COLO668 (cell line): ENCODE measurements around the gene DCAF10.
"Not testable (repeated sequence)": the region's sequence is repeated elsewhere in the genome, so short reads cannot be mapped to it uniquely, and the experiment has no call there.

ENCODE experiments used
- DNase-seq: peaks from one replicate; lab custom pipeline; 2025; ENCODE audit not compliant: unreplicated experiment; lab: John Stamatoyannopoulos, UW

The DCAF10 gene

DNA sequence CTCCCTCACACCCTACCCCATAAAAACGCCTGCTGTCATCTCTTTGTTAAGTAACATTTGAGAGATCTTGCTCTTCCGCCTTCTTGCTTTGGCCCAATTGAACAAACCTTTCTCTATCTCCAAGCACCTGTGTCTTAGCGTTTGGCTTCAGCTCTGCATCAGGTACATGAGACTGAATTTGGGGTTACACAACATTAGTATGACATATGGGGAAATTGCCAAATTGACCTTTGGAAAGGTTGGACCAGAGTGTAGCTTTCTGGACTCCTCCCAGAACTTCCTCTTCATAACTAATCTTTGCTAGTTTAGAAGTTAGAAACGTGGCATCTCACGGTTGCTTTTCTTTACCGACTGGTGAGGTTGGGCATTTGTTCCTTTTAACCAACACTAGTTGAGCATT is 12.3 kb upstream of the DCAF10 start:
- DNase-seq: no peak

DNA sequence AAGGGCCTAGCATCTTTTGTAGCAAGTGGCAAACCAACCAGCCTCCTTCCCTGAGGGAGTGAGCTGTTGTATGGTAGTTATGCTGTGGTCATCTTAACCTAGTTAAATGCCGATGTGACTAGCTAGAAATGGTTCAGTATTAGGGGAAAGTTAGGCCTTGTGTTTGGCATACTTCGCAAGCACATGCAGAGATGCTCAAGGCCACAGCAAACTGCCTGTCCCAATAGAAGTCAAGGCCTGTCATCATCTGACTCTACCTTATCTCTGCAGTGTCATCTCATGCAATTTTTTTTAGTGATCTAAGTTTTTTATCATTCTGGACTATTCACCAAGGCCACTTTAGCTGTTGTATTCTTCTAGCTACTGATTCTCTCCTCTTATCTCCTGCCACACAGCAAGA is 10.5 kb upstream of the DCAF10 start:
- DNase-seq: no peak

DNA sequence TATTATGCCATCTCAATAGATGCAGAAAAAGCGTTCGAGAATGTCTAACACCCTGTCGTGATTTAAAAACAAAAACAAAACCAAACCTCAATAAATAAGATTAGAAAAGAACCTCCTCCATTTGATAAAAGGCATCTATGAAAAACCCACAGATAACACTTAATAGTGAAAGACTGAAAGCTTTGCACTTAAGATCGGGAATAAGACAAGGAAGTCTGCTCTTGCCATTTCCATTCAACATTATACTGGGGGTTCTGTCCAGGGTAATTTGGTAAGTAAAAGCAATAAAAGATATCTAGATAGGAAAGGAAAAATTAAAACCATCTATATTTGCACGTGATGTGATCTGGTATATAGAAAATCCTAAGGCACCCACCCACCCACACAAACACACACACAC is 8.5 kb upstream of the DCAF10 start:
- DNase-seq: no peak

DNA sequence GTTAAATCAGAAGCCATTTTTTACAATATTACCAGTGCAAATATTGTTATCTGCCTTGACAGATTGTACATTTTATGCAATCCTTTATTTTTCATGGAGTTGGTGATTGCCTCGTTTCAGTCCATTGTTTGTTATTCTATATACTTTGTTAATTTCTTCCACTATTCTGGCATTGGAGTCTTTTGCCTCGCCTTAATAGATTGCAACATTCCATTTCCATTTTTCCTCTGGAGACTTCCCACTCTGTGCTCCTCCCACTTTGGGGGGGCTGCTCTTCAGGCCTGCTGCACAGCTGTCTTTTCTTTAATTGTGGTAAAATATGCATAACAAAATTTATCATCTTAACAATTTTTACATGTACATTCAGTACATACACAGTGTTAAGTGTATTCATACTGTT is 4.4 kb upstream of the DCAF10 start:
- no peak for DNase-seq

DNA sequence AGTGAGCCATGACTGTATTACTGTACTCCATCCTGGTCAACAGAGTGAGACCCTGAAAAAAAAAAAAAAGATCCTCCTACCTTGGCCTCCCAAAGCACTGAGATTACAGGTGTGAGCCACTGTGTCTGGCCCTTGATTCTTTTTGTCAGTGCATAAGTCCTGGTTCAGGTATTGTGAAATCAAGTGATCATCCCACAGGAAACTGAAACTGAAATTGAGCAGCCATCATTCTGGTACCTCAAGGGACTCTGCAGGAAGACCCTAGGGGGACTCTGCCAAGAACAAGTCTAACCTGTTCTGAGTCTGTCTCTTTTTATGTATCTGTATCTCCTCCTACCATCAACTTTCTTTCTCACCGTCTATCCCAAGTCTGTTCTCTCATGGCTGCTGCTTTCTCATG is 1.9 kb upstream of the DCAF10 start:
- no peak for DNase-seq

DNA sequence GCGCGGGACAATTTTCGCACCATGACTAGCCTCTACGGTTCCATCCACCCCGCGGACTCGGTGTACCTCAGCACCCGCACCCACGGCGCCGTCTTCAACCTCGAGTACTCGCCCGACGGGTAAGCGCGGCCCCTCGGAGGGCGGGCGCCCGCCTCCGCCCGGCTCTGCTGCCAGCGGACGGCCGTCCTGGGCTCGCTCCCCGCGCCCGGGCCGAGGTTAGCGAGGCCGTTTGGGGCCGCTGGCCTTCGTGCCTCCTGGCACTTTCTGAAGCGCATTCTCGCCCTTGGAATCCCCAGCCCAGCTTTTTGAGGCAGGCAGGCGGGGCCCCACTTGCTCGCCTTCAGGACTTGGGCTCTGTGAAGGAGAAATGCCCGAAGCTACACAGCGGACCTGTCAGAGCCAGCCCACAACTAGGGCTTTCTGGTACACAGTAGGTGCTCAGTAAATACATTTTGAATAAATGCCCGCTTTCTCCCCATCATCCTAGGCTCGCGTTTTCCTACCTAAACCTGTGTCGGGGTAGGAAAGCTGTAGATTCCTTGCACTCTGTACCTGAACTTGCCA is 772 bp downstream of the DCAF10 start:
- DNase-seq: peak; percentile 63

DNA sequence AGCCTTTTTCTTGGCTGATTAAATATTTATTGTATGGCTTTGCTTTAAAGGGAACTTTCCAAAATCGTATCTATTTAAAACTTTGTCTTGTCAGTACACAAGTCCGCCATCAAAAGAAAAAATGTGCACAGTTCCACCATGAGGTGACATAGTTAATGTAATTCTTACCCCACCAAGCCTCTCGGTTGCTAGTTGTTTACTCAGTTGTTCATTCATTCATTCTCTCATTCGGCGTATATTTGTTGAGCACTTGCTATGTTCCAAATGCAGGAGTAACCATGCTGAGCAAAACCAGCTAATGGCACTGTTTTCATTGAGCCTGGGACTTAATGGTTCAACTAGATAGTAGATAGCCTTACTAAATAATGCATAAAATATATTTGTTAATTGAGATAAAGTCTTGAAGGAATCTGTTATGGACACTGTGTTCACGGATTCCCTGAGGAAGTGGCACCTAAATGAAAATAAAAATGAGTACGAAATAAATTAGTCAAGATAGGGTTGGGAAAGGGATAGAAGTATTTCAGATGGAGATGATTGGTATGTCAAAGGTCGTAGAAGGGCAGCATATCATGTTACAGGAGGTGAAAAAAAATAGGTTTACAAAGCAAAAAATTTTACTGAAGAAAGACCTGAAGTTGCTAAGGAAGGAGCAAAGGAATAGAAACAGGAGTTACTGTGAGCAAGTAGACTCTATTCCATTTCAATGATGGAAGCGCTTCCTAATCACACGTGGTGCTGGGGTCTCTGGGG is 1.5 kb downstream of the DCAF10 start:
- no peak for DNase-seq

DNA sequence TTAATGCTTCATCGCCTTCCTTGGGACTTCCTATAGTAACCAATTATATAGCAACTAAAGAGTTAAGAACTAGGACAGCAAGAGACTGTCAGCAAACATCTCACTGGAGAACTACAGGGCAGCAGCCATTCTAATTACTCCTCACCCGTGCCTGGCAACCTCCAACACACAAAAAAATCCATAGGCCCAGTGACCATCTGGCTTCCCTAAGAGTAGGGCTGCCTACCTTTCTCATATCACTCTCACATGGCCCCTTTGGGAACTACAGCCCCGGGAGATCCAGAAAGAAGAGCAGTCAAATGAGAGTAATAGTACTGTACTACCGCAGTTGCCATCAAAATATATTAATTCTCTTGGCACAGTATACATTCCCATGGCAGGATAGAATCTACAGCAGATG is 5.7 kb downstream of the DCAF10 start:
- no peak for DNase-seq

DNA sequence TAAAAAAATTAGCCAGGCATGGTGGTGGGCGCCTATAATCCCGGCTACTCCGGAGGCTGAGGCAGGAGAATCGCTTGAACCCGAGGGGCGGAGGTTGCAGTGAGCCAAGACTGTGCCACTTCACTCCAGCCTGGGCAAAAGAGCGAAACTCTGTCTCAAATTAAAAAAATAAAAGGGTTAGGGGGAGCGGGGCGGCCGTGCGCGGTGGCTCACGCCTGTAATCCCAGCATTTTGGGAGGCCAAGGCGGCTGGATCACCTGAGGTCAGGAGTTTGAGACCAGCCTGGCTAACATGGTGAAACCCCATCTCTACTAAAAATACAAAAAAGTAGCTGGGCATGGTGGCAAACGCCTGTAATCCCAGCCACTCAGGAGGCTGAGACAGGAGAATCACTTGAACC is 9.1 kb downstream of the DCAF10 start:
- DNase-seq: not testable (repeated sequence)

DNA sequence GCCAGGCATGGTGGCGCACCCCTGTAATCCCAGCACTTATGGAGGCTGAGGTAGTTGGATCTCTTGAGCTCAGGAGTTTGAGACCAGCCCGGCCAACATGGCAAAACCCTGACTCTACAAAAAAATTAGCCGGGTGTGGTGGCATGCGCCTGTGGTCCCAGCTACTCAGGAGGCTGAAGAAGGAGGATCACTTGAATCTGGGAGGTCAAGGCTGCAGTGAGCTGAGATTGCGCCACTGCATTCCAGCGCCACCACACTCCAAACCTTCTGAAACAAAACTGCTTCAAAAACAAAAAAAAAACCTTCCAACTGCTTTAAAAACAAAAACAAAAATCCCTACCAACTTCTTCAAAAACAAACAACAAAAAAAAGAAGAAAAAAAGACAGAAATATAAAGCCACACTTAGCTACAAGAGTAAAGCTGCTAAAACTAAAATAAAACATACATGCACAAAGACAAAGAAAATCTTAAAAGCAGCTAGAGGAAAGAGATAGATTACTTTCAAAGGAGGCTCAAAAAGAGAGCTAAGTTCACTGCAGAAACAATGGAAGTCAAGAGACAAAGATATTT is 11.4 kb downstream of the DCAF10 start:
- DNase-seq: no peak

DNA sequence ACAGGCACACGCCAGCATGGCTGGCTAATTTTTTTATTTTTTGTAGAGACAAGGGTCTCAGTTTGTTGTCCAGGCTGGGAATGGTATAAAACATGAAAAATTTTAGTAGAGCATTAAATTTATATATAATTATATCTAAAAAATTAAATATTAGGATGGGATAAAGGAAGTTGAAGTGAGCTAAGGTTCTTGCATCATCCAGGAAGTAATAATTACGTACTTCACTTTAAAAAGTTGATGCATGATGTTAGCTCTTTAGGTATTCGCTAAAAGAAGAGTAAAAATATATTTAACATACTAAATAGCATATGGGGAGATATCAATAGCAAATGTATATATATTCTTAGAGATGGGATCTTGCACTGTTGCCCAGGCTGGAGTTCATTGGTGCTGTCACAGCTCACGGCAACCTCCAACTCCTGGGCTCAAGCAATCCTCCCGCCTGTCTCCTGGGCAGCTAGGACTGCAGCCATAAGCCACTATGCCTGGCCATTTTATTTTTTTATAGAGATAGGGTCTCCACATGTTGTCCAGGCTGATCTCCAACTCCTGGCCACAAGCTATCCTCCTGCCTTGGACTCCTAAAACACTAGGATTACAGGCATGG is 12.3 kb downstream of the DCAF10 start:
- DNase-seq: no peak

DNA sequence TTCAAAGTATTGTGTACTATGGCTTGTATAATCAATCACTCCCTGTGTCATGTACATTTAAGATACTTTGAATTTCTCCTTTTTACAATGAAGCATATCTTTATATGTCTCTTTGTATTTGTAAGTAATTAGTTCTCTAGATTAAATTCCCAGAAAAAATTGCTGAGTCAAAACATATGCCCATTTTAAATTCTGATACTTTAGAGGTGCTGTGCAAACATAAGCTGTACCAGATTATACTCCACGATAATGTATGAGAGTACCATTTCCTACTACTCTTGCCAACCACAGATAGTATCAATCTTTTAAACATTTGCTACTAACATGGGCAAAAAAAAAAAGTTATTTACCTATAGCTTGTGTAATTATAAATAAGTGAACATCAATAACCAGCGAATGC is 18.3 kb downstream of the DCAF10 start:
- DNase-seq: no peak

DNA sequence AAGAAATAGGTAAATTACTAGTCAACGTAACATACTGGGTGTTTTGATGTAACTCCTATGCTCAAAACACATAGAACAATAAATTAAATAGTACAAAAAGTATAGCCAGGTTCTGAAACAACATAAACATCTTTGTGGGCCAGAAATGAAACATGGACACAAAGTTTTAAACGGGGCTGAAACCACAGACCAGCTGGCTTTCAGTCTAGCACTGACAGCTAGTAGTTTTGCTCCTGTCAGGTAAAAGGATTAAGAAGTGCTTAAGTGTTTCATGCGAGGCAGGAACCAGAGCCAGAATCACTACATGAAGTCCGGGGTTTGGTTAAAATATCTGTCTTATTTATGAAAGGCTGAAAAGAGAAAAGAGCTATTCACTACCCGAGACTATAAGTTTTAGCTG is 19.5 kb downstream of the DCAF10 start:
- DNase-seq: no peak

DNA sequence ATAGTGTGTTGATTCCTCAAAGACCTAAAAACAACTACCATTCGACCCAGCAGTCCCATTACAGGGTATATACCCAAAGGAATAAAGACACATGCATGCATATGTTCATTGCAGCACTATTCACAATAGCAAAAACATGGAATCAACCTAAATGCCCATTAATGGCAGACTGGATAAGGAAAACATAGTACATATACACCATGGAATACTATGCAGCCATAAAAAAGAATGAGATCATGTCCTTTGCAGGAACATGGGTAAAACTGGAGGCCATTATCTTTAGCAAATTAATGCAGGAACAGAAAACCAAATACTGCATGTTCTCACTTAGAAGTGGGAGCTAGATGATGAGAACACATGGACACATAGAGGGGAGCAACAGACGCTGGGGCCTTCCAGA is 24.6 kb downstream of the DCAF10 start:
- DNase-seq: not testable (repeated sequence)

DNA sequence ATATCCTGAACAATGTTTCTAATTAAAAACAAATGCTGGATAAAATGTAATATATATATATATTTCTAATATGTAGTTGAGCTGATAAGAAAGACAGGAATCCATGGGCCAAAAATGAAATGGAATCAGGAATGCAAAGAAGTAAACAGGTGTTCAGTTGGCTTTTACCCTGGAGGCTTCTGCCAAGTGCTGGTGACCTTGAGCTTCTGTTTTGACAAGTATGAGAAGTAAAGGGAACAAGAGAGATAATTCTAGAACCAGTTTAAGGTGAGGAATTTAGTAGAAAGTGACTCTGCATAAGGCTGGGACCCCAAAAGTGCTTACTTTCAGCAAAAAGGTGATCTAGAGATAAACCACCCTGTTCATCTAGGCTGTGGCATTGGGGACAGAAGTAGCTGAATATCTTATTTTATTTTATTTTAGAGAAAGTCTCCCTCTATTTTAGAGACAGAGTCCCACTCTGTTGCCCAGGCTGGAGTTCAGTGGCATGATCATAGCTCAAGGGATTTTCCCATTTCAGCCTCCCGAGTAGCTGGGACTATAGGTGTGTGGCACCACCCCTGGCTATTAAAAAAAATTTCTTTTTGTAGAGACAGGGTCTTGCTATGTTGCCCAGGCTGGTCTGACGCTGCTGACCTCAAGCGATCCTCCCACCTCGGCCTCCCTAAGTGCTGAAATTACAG is 27.0 kb downstream of the DCAF10 start:
- no peak for DNase-seq

DNA sequence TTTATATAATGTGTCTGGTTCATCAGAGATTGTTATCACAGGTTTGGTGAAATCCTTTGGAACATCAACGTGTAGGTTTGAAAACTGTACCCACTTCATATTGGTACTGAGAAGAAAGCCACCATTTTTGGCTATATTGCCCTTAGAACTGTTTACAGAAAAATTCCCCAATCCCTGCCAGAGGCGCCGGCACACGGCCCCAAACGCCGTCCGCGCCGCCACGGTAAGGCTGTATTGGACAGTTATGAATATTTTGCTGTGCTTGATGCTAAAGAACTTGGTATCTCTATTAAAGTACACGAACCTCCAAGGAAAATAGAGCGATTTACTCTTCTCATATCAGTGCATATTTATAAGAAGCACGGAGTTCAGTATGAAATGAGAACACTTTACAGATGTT is 35.2 kb downstream of the DCAF10 start:
- DNase-seq: no peak

DNA sequence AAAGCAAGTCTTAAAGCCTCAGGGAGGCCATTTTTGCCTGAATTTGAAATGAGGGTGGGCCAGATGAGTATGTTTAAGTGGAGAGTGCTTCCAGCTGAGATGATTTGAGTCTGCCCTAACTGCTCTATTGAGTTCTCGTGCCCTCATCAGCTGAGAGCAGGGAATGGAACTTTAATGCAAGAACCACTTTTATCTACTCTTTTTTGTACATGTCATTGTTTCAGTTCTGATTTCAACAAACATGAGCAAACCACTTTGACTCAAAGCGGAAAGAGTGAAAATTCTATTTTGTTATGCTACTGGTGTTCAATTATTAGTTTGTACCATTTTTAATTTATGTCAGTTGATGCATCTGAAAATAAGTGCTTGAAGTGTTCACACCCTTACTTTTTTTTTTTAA is 35.8 kb downstream of the DCAF10 start:
- DNase-seq: no peak

DNA sequence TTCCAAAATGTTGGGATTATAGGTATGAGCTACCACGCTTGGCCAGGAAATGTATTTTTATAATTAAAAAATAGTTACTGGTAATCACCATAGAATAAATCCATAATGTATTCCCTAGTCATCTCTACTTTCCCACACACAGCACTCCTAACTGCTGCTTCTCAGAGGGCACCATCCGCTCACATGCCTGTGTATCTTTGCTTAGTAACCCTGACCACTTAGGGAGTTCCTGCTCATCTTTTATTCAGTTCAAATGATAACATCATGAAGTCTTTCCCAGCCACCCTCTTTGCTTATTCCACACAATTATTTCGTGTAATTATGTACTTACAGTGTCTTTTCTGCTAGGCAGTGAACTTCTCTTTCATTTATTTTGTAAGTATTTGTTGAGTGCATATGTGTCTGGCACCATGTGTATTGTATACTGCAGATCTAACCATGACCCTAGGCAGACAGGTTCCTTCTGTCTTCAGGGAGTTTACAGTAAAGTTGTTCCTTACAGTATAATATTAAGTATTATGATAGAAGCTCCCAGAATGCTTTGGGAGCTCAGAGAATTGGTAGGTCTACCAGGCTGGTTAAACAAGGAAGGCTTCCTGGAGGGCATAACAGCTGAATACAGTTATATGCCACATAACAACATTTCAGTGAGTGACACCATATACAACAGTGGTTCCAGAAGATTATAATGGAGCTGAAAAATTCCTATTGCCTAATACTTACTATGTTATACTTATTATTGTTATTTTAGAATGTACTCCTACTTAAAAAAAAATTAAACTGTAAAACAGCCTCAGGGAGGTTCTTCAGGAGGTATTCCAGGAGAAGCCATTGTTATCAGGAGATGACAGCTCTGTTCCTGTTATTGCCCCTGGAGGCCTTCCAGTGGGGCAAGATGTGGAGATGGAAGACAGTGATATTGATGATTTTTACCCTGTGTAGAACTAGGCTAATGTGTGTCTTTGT is 39.2 kb downstream of the DCAF10 start:
- DNase-seq: no peak

DNA sequence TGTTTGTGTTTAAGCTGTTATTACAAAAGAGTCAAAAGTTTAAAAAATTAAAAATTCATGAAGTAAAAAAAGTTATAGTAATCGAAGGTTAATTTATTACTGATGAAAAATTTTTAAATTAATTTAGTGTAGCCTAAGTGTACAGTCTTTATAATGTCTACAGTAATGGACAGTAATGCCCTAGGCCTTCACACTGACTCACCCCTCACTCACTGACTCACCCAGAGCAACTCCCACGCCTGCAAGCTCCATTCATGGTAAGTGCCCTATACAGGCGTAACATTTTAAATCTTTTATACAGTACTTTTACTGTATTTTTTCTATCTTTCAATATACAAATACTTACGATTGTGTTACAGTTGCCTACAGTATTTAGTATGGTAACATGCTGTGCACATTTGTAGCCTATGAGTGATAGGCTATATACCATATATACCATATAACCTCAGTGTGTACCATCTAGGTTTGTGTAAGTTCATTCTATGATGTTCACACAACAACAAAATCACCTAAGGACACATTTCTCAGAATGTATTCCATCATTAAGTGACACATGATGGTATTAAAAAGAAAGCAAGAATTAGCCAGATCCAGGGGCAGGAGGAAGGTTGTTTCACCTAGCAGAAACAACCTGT is 40.1 kb downstream of the DCAF10 start:
- no peak for DNase-seq

DNA sequence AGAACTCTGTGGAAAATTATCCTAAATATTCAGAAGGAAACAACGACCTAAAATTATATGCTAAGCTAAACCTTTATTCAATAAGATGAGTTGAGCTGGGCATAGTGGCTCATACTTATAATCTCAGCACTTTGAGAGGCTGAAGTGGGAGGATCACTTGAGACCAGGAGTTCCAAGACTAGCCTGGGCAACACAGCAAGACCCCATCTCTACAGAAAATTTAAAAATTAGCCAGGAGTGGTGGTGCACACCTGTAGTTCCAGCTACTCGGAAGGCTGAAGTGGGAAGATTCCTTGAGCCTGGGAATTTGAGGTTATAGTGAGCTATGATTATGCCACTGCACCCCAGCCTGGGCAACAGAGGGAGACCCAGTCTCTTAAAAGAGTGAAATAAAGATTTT is 51.6 kb downstream of the DCAF10 start:
- DNase-seq: no peak
